IMR-90 (cell line): Measurements from ENCODE around the gene FLT3LG.
"Not testable (repeated sequence)": the region's sequence is repeated elsewhere in the genome, so short reads cannot be mapped to it uniquely, and the experiment has no call there.

Source experiments
- CEBPB ChIP-seq: IDR thresholded peaks from 2 replicates; pipeline ENCODE4 v1.6.1; 2012; ENCODE audit warnings: low read depth, low read length, improper control_type of control experiment
- CHD1 ChIP-seq: IDR thresholded peaks from 2 replicates; pipeline ENCODE4 v1.6.1; 2012; ENCODE audit warnings: low read depth, low read length, improper control_type of control experiment
- CTCF ChIP-seq: conservative IDR thresholded peaks from 2 replicates; pipeline ENCODE4 v1.5.1; 2012; ENCODE audit warnings: mild to moderate bottlenecking, low read depth, low read length, improper control_type of control experiment
- FOS ChIP-seq: fragments of 150-350 bp; IDR thresholded peaks from 2 replicates; pipeline ENCODE4 v1.6.1; 2016; ENCODE audit warnings: low read depth, low read length
- MAZ ChIP-seq: IDR thresholded peaks from 2 replicates; pipeline ENCODE4 v1.6.1; 2012; ENCODE audit warnings: low read depth, mild to moderate bottlenecking, low read length, improper control_type of control experiment, moderate library complexity, borderline replicate concordance
- MXI1 ChIP-seq: IDR thresholded peaks from 2 replicates; pipeline ENCODE4 v1.6.1; 2012; ENCODE audit warnings: low read depth, mild to moderate bottlenecking, low read length, moderate library complexity, borderline replicate concordance
- POLR2A ChIP-seq: IDR thresholded peaks from 2 replicates; pipeline ENCODE4 v1.6.1; 2012; ENCODE audit warnings: mild to moderate bottlenecking, low read depth, low read length
- RCOR1 ChIP-seq: IDR thresholded peaks from 2 replicates; pipeline ENCODE4 v1.6.1; 2012; ENCODE audit warnings: mild to moderate bottlenecking, low read length, improper control_type of control experiment; ENCODE audit not compliant: insufficient replicate concordance
- RFX5 ChIP-seq: IDR thresholded peaks from 2 replicates; pipeline ENCODE4 v1.8.0; 2012; ENCODE audit warnings: low read depth, mild to moderate bottlenecking, low read length, moderate library complexity
- TF ChIP-seq, protein P1 (sequence below): fragments of 150-350 bp; IDR thresholded peaks from 2 replicates; pipeline ENCODE4 v1.6.1; 2016; ENCODE audit warnings: low read depth, mild to moderate bottlenecking, low read length, moderate library complexity, borderline replicate concordance

DNA sequence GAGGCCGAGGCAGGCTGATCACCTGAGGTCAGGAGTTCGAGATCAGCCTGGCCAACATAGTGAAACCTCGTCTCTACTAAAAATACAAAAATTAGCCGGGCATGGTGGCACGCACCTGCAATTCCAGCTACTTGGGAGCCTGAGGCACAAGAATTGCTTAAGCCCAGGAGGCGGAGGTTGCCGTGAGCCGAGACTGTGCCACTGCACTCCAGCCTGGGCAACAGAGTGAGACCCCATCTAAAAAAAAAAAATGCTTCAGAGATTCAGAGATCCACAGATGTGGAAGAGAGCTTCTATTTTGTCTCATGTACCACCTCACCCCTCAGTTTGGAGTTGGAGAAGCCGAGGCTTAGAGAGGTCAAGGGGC, 531 bp upstream of the FLT3LG start:
- not testable (repeated sequence) for TF ChIP-seq CEBPB, CTCF, POLR2A, RFX5, MAZ, MXI1, CHD1, FOS, RCOR1
- TF ChIP-seq, protein P1, sequence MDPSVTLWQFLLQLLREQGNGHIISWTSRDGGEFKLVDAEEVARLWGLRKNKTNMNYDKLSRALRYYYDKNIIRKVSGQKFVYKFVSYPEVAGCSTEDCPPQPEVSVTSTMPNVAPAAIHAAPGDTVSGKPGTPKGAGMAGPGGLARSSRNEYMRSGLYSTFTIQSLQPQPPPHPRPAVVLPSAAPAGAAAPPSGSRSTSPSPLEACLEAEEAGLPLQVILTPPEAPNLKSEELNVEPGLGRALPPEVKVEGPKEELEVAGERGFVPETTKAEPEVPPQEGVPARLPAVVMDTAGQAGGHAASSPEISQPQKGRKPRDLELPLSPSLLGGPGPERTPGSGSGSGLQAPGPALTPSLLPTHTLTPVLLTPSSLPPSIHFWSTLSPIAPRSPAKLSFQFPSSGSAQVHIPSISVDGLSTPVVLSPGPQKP, result not testable (repeated sequence)
